ENCODE data around the gene RAPGEF1.

RAPGEF1 gene

DNA sequence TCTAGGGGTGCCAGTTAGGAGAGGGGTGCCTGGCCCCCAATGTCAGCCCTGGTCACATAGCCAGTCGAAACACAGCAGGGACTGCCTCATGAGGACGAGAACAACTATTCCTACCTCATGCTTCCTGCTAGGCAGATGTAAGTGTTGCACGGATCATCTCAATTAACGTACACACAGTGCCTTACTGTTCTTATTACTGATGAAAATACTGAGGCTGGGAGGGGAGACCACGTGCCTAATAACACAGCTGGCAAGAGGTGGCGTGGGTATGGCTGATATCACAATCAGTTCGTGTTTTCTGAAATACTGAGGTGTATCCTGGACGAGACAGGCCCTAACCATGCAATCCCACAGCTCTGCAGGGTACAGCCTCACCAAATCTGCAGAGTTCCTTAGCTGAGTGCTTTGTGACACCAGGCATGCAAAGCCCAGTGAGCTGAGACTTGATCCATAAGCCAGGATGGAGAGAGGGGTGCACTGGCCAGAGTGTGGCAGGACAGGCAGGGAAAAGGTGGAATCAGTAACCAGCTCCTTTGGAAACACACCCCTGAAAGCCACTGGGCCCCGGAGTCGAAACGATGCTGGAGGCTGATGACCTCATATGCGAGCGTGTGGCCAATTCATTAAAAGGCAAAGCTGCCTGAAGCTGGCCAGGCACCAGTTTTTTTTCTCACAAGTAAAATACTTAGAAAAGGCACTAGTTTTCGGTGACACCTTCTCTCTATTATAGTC lies 130.6 kb downstream of the RAPGEF1 start:
- ChIA-PET CTCF (interaction anchor here (1.1 to 2.7 kb wide), 5 partner anchors 18 to 134 kb away, joined by 3 to 9 read pairs (median 3); no protein-coding TSS in a partner anchor), POLR2A (no interaction called here)
- no peak for TF ChIP-seq CTCF (IDR thresholded peaks at IDR 0.05; ENCODE audit: control extremely low read depth, extremely low read depth, low read depth, missing control alignments)
- no peak for DNase-seq (ENCODE audit: extremely low spot score)

DNA sequence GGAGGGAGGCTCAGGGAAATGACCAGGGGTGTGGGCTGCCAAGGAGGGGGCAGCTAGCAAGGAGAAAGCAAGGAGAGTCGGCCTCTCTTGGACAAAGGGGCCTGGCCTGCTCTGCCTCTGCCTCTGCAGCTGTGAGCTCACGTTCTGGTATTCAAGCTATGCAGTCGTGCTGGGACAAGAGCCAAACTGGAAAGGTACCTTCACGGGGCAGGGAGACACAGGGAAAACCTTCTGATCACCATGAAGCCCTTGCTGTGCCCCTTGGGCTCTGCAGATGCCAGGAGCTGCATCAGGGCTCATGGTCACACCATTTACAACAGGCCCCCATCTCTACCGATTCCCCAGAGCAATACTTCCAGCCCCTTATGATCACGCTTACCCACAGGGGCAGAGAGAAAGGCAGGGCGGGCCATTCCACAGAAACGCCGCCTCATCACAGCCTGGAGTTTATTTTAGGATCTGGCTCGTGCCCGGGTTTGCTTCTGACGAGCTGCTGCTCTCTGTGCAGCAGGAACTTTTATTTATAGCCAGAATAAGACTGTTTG lies 131.3 kb downstream of the RAPGEF1 start:
- TF ChIP-seq CTCF (IDR thresholded peaks at IDR 0.05; ENCODE audit: control extremely low read depth, extremely low read depth, low read depth, missing control alignments) = no peak
- no peak for DNase-seq (ENCODE audit: extremely low spot score)
- ChIA-PET CTCF (interaction anchor here (1.1 to 1.7 kb wide), 3 partner anchors 17 to 135 kb away, joined by 3 to 4 read pairs (median 3); no protein-coding TSS in a partner anchor), POLR2A (no interaction called here)

- TF ChIP-seq CTCF (IDR thresholded peaks at IDR 0.05; ENCODE audit: control extremely low read depth, extremely low read depth, low read depth, missing control alignments) = no peak
- POLR2A ChIA-PET = interaction anchor here (0.6 kb wide), 1 partner anchor 84 kb away, joined by 3 read pairs; no protein-coding TSS in a partner anchor
- CTCF ChIA-PET = interaction anchor here (1.2 to 8.7 kb wide), 4 partner anchors 16 to 136 kb away, joined by 3 to 43 read pairs (median 4); no protein-coding TSS in a partner anchor
- no peak for DNase-seq (ENCODE audit: extremely low spot score)
Observed at GRCh38 chr9:131607591-131607990, 132.3 kb downstream of the RAPGEF1 start.

DNA sequence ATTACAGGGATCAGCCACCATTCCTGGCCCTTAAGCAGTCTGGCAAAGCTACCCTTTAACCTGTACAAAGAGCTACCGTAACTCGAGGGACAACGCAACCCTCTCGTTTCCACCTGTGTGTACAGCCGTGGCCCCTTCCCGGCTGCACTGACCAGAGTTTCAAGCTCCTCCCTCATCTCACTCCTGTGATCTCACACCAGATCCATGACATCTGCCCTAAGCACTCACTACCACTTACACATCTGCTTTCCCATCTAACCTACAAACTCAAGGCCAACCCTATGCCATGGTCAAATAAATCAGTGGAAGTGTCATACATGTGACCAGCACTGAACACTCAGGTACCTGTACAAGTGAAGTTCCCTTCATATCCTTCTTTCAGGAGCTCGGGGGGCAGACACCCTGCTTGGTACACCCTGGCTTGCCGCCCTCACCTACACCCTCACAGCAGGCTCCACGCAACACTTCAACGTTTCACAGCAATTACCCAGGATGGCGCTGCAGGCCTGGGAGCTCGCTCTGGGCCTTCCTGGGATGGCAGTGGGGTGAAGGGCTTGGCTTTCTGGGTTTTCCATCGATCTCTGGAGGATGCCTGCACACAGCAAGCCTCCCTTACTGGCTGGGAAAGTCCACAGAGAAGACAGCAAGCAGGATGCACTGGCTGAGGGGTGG lies 132.8 kb downstream of the RAPGEF1 start:
- POLR2A ChIA-PET = interaction anchor here (0.5 kb wide), 1 partner anchor 22 kb away, joined by 10 read pairs; no protein-coding TSS in a partner anchor
- CTCF ChIA-PET = interaction anchor here (0.9 to 8.7 kb wide), 8 partner anchors 13 to 454 kb away, joined by 3 to 43 read pairs (median 4); no protein-coding TSS in a partner anchor
- no peak for TF ChIP-seq CTCF (IDR thresholded peaks at IDR 0.05; ENCODE audit: control extremely low read depth, extremely low read depth, low read depth, missing control alignments)
- DNase-seq (ENCODE audit: extremely low spot score) = no peak

- DNase-seq (ENCODE audit: extremely low spot score) = no peak
- POLR2A ChIA-PET = no interaction called here
- no peak for TF ChIP-seq CTCF (IDR thresholded peaks at IDR 0.05; ENCODE audit: control extremely low read depth, extremely low read depth, low read depth, missing control alignments)
- CTCF ChIA-PET = interaction anchor here (1.1 to 8.7 kb wide), 8 partner anchors 14 to 453 kb away, joined by 3 to 43 read pairs (median 4); no protein-coding TSS in a partner anchor
Observed at GRCh38 chr9:131605770-131606590, 133.9 kb downstream of the RAPGEF1 start.

Measured in GM10248 (cell line).